ENCODE results near the gene TPP2. TPM values are rescaled to one million over a fixed set of nuclear protein-coding genes. Genes with fewer than 3 reads are reported as not detected.

The TPP2 gene
- 10 to 100 TPM; 38.5 to 45.5 (median 42.3) TPM for total RNA-seq

GRCh38 chr13:102596147-102597028, at the start of gene TPP2:
Gene TPP2 (plus strand): TSS chr13:102596986. CDS start chr13:102597039, 53 bp downstream.
- TF ChIP-seq CTCF (IDR thresholded peaks at IDR 0.05) = no peak
- DNase-seq (ENCODE audit: low spot score) (peak; percentile 95), ATAC-seq (ENCODE audit: low FRiP score) (peak; percentile 96)

DNA sequence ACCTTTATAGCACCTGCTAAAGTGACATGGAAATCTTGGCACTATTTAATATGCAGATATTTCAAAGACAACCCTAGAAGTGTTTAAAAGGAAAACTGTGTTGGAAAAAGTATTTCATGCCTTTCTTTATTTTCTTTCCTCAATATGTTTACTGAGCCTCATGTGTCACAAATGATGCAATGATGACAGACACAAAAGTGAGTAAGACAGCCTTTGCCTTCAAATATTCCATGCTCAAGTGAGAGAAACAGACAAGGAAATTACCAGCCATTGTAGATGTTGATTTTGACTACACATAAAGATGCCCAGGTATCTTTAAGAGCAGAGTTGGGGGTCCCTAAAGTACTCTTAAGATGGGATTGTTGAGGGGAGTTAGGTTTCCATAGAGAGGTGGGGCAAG, 48.0 kb upstream of the TPP2 start:
- ATAC-seq (ENCODE audit: low FRiP score) (no peak), DNase-seq (ENCODE audit: low spot score) (no peak)
- no peak for TF ChIP-seq CTCF (IDR thresholded peaks at IDR 0.05)

DNA sequence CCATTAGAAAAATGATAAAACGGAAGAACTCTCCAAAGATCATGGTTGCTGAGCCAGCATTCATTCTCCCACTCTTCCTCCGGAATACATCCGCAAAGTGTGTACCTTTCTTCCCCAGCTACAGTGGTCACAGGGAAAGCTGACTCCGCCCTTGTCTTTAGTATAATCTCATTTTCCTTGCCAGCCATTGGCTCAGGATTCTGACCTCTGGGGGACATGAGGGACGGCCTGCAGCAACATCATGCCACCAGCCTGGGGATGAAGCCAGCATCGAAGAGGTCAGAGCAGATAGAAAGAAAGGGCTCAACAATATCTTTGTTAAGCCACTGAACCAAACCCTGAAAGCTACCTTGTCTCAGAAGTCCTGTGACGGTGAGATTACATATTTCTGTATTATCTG, 46.3 kb upstream of the TPP2 start:
- TF ChIP-seq CTCF (IDR thresholded peaks at IDR 0.05) = no peak
- ATAC-seq (ENCODE audit: low FRiP score) (no peak), DNase-seq (ENCODE audit: low spot score) (no peak)

DNA sequence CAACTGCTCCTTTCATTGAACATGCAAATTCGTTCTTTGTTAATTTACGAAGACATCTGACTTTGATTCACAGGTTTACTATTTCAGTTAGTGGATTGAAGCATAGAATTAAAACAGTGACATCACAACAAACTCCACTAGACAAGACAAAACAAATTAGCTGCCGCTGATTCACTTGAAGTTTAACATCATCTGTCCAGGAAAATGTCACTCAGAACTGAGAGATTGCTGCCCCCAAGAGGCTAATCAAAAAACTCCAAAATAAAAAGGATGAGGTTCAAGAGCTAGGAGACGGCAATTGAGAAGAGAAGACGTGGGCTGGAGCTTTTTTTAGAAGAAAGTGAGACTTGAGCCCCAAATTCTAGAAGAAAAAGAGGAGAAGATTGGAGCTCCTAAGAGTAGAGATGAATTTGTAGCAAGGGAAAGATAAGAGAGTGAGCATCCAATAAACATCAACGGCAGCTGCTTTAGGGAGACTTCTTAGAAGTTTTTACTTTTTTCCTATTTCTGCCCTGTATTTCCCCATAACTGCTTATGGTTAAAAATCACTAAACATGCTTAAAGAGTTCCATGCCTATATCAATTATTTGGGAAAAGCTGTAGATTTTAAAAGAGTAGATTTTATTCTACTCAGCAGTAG, 40.8 kb upstream of the TPP2 start:
- no peak for TF ChIP-seq CTCF (IDR thresholded peaks at IDR 0.05)

GRCh38 chr13:102556806-102557205, 40.0 kb upstream of the TPP2 start:
- no peak for TF ChIP-seq CTCF (IDR thresholded peaks at IDR 0.05)
- ATAC-seq (ENCODE audit: low FRiP score) (no peak), DNase-seq (ENCODE audit: low spot score) (no peak)

More for the DNA sequence above, 40.8 kb upstream of the TPP2 start:
- DNase-seq (ENCODE audit: low spot score) = no peak
- no peak for ATAC-seq (ENCODE audit: low FRiP score)

DNA sequence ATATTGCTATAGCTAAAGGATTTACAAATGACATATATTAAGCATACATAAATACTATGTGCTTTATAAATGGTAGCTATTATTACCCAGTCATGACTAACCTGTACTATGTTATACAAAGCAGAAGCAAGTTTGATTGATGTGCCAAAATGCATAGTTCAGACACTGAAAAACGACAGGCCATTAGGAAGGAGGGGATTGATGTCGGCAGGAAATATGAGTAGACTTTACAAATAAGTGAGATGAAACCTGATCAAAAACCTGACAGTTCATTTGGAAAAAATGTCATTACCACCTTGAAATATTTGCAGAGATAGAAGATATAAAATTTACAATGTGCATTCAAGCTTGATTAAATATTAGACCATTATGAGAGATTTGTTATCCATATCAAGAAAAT, 38.8 kb upstream of the TPP2 start:
- no peak for TF ChIP-seq CTCF (IDR thresholded peaks at IDR 0.05)
- DNase-seq (ENCODE audit: low spot score) (no peak), ATAC-seq (ENCODE audit: low FRiP score) (no peak)
